NT2/D1 (cell line): ENCODE results near the gene OR1J2.
"Not testable (repeated sequence)": the region's sequence is repeated elsewhere in the genome, so short reads cannot be mapped to it uniquely, and the experiment has no call there.

Experiments used
- DNase-seq: peaks from one replicate; pipeline ENCODE4 v3.0.0-alpha.2; 2011; ENCODE audit warnings: low read depth, low spot score
- H3K27me3 ChIP-seq: 2 replicates; pipeline ENCODE4 v1.6.0; 2011; ENCODE audit warnings: mild to moderate bottlenecking; ENCODE audit not compliant: insufficient read length, insufficient read depth
- H3K36me3 ChIP-seq: 2 replicates; pipeline ENCODE4 v1.6.1; 2011; ENCODE audit warnings: mild to moderate bottlenecking, low read length, mixed read lengths; ENCODE audit not compliant: insufficient read depth, insufficient read length
- H3K4me1 ChIP-seq: 2 replicates; pipeline ENCODE4 v1.5.1; 2011; ENCODE audit not compliant: insufficient read depth, insufficient read length
- H3K4me3 ChIP-seq: 2 replicates; pipeline ENCODE4 v1.5.1; 2011; ENCODE audit warnings: low read depth; ENCODE audit not compliant: insufficient read length
- H3K9ac ChIP-seq: 2 replicates; pipeline ENCODE4 v1.6.0; 2011; ENCODE audit warnings: low read depth; ENCODE audit not compliant: insufficient read length
- H3K9me3 ChIP-seq: 2 replicates; pipeline ENCODE4 v1.5.1; 2011; ENCODE audit warnings: mild to moderate bottlenecking, low read length; ENCODE audit not compliant: insufficient read depth
- SUZ12 ChIP-seq: IDR thresholded peaks from 2 replicates; pipeline ENCODE4 v1.6.1; 2011; ENCODE audit not compliant: insufficient read length, insufficient read depth; ENCODE audit errors: extremely low read depth
- YY1 ChIP-seq: IDR thresholded peaks from 2 replicates; pipeline ENCODE4 v1.6.1; 2011; ENCODE audit not compliant: insufficient read length, insufficient read depth
- ZNF274 ChIP-seq: IDR thresholded peaks from 2 replicates; pipeline ENCODE4 v1.6.1; 2011; ENCODE audit warnings: mild to moderate bottlenecking, low read depth, low read length

The OR1J2 gene

DNA sequence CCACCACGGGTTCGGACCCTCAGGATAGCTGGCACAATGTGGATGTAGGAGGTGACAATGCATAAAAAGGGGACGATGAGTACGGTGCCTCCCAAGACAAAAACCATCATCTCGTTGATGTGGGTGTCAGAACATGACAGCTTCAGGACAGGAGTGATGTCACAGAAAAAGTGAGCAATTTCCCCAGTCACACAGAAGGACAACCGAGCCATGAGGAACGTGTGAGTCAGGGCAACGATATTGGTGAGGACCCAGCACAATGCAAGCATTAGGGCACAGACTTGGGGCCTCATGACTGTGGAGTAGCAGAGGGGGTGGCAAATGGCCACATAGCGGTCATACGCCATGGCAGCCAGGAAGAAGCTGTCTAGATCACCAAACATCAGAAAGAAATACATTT is 16.0 kb downstream of the OR1J2 start:
- Histone ChIP-seq H3K9me3 (no peaks in the 10 kb centered on the region), H3K4me3 (no peak overlapping the region), H3K4me1 (no peaks in the 10 kb centered on the region)

DNA sequence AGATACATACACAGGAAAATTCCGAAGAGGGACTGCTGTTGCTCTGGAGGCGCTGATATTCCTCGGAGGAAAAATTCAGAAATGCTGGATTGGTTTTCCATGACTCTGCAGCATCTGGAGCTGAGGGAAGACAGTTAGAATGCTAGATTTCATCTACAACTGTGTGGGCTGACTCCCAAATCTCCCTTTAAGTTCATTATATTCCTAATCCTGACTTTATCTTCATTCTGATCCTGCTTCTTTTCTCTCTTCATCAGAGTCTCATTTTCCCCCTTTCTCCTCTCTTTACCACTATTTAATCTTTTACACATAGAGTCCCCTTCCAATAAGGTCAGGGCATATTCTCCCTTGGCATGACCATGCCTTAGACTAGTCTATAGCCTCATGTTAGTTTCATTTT is 16.6 kb downstream of the OR1J2 start, which contains the start of gene OR1N1:
Gene OR1N1, minus strand, starts transcription at position 101 of the 400 bp plus-strand sequence. Its CDS starts 0 bp downstream, at position 101.
- no peak within 1 kb of the TSS for H3K9ac ChIP-seq
- no peaks in the 10 kb centered on the region for H3K27me3 ChIP-seq
- H3K4me1 ChIP-seq, result no peaks in the 10 kb centered on the region
- TF ChIP-seq SUZ12, result no peak
- no peak for TF ChIP-seq YY1
- TF ChIP-seq ZNF274, result no peak
- no peak for DNase-seq
- no peak within 1 kb of the TSS for H3K4me3 ChIP-seq
- H3K9me3 ChIP-seq, result no peaks in the 10 kb centered on the region
- no peaks in the 10 kb centered on the region for H3K36me3 ChIP-seq

More for the DNA sequence above, 16.0 kb downstream of the OR1J2 start:
- Histone ChIP-seq H3K27me3 (no peaks in the 10 kb centered on the region), H3K36me3 (no peaks in the 10 kb centered on the region), H3K9ac (no peak overlapping the region)
- no peak for DNase-seq
- TF ChIP-seq ZNF274 (no peak), SUZ12 (no peak), YY1 (no peak)

DNA sequence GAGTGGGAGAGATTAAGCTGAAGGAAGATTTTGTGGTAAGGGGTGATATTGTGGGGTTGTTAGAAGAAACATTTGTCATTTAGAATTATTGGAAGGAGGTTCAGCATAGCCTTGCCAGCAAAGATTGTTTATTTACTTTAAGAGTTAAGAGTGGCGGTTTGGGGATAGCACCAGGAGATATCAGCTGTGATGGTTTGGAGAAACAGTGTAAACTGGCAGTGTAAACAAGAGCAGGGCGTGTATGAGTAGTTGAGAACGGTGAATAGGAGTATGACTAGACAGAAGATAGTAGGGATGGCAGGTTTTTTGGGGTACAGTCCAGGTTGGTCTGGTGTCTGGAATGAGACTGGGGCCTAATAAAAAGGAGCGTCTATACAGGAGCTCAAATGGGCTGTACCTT is 20.6 kb downstream of the OR1J2 start:
- not testable (repeated sequence) for H3K4me3 ChIP-seq, H3K9ac ChIP-seq, H3K9me3 ChIP-seq, H3K36me3 ChIP-seq, H3K27me3 ChIP-seq, DNase-seq, H3K4me1 ChIP-seq

DNA sequence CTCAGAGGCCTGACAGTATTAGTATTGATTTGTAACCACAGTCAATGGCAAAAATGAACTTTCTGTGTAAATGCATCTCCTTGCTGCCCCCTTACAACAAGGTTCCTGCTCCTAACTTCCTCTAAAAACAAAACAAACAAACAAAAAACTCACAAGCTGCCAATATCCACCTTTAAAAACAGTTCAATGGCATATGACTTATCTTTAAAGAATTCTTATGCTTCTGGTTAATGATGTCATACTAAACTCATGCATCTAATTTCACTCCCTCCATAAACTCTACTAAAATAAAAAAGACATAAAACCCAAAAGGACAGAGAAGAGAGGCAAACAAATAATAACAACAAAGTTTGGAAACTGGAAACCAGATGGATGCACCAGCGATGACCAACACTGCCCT is 25.5 kb downstream of the OR1J2 start:
- no peaks in the 10 kb centered on the region for H3K4me1 ChIP-seq
- H3K36me3 ChIP-seq, result no peaks in the 10 kb centered on the region
- H3K4me3 ChIP-seq, result no peak overlapping the region
- peaks cover 10% of the 10 kb centered on the region; the same call in 1 of the 2 replicates for H3K9me3 ChIP-seq
- no peak for DNase-seq
- TF ChIP-seq ZNF274 (no peak), YY1 (no peak), SUZ12 (no peak)
- no peak overlapping the region for H3K9ac ChIP-seq
- H3K27me3 ChIP-seq, result no peaks in the 10 kb centered on the region

DNA sequence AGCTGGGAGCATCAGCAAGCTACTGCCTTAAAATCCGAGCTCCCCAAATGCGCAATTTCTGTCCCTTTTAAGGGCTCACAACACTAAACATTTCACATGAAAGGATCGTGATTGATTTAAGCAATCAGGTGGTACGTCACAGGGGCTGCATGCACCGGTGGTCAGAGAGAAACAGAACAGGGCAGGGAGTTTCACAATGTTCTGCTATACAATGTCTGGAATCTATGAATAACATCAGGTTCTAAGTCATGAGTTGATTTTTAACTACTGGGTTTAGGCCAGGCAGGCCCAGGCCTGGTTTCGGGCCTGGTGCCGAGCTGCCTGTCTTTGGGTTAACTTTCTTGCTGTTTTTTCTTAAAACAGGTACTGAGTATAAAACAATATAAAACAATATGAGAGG is 26.5 kb downstream of the OR1J2 start:
- not testable (repeated sequence) for H3K9ac ChIP-seq, H3K4me3 ChIP-seq, H3K36me3 ChIP-seq, DNase-seq, H3K27me3 ChIP-seq, H3K4me1 ChIP-seq
- peaks cover 10% of the 10 kb centered on the region; the same call in 1 of the 2 replicates for H3K9me3 ChIP-seq

DNA sequence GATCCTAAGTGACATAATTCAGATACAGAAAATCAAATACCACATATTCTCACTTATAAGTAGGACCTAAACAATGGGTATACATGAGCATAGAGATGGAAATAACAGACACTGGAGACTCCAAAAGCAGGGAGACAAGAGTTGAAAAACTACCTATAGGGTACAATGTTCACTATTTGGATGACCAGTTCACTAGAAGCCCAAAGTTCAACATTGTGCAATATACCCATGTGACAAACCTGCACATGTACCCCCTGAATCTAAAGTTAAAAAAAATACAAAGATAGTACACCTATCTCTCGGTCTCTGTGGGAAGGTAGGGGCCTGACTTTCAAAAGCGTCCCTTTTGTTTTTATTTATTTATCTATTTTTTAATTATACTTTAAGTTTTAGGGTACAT is 28.2 kb downstream of the OR1J2 start:
- no peak overlapping the region for H3K4me3 ChIP-seq
- peaks cover 10% of the 10 kb centered on the region; the same call in 1 of the 2 replicates for H3K9me3 ChIP-seq
- no peaks in the 10 kb centered on the region for H3K4me1 ChIP-seq
- no peak overlapping the region for H3K9ac ChIP-seq
- TF ChIP-seq ZNF274 (no peak), YY1 (no peak), SUZ12 (no peak)
- no peaks in the 10 kb centered on the region for H3K27me3 ChIP-seq
- DNase-seq, result no peak
- no peaks in the 10 kb centered on the region for H3K36me3 ChIP-seq

DNA sequence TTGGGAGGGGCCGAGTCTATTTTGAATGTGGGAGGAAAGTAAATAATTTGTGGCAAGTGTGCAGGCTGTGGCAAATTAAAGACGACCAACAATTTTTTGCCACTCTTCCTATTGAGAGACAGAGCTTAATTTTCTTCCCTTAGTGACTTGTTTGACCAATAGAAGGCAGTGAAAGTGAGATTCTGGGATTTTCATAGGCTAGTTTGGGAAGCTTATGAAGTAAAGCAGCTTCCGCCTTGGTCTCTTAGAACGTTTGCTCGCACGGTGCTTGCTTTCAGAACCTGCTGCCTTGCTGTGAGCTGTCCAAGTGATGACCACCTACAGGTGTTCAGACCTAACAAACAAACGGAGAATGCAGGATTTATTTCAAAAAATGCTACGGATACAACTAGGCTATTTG is 35.6 kb downstream of the OR1J2 start:
- H3K9me3 ChIP-seq, result no peaks in the 10 kb centered on the region
- no peak for DNase-seq

DNA sequence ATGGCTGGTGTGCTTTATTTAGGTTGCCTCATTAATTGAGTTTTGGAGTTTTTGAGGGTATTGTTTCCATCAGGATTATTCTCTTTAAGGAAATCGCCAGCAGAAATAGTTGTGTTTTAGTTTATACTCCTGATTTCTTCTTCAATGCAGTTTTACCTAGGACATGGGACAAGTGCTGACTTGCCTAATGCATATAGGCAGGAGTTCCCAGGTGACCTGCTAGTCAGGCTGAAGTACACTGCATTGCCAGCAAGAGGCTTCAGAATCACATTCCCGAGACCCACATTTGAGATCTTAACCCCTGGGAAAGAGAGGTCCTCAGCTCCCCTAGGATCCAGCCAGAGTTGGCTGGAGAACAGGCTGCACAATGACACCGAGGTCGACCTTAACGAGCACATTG is 40.8 kb downstream of the OR1J2 start:
- no peak for DNase-seq
- no peaks in the 10 kb centered on the region for H3K9me3 ChIP-seq
- H3K9ac ChIP-seq, result no peak overlapping the region

More for the DNA sequence above, 35.6 kb downstream of the OR1J2 start:
- Histone ChIP-seq H3K4me1 (no peaks in the 10 kb centered on the region), H3K36me3 (no peaks in the 10 kb centered on the region), H3K9ac (no peak overlapping the region), H3K27me3 (no peaks in the 10 kb centered on the region), H3K4me3 (no peak overlapping the region)
- TF ChIP-seq ZNF274 (no peak), YY1 (no peak), SUZ12 (no peak)

More for the DNA sequence above, 40.8 kb downstream of the OR1J2 start:
- TF ChIP-seq SUZ12 (no peak), YY1 (no peak), ZNF274 (no peak)
- Histone ChIP-seq H3K4me1 (peaks cover 2% of the 10 kb centered on the region), H3K27me3 (no peaks in the 10 kb centered on the region), H3K4me3 (no peak overlapping the region), H3K36me3 (no peaks in the 10 kb centered on the region)
